ENCODE results near the gene UGT1A5. TPM values are rescaled to one million over a fixed set of nuclear protein-coding genes. Genes with fewer than 3 reads are reported as not detected.

Gene UGT1A5
- total and polyA plus RNA-seq, 10 of the 15 experiments (the other 5 are each of a cell fraction or from before 2014, with no cell fraction given), result not detected

- no peak for TF ChIP-seq ELK1 (IDR thresholded peaks at IDR 0.05; ENCODE audit: low read depth, low read length)
These were observed 4.6 kb upstream of the UGT1A5 start (continued) for GRCh38 chr2:233707940-233708644.

DNA sequence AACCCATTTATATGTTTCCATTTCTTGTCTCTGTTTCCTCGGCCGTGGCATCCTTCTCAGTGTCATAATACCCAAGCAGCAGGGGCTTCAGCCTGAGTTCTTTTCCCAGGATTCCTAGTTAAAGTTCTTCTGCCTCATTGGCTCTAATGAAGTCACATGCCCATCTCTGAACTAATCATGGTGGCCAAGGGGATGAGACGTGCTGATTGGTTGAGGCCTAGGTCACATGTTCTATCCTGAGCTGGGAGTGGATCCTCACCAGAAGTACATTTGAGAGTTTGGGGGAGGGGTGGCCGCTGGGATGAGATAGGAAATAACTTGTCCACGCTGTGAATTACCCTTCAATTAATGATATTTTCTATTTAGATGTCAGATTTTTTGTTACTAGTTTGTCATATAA, 3.8 kb upstream of the UGT1A5 start:
- in situ Hi-C loops (cut with MboI), result no loop called here
- Histone ChIP-seq H4K20me1 (ENCODE audit: control insufficient read depth, insufficient read depth) (no peaks in the 10 kb centered on the region), H3K9me3 (replicated peaks; ENCODE audit: control insufficient read depth, insufficient read depth, low read length) (no peaks in the 10 kb centered on the region; the same call in 1 of the 3 replicates), H3K4me3 (no peak overlapping the region), H2AFZ (ENCODE audit: control insufficient read depth, low read depth, low read length) (no peak overlapping the region), H3K79me2 (ENCODE audit: control insufficient read depth, insufficient read depth, low read length) (no peaks in the 10 kb centered on the region), H3K4me2 (ENCODE audit: control insufficient read depth, insufficient read depth) (no peak overlapping the region), H3K4me1 (ENCODE audit: control insufficient read depth, insufficient read depth, low read length) (no peaks in the 10 kb centered on the region), H3K27me3 (replicated peaks in 1 of 2; ENCODE audit: control insufficient read depth in 2 of 2, insufficient read depth in 2 of 2, low read length in 1 of 2) (peaks cover 0 to 4% of the 10 kb centered on the region in 2 experiments; a peak in 1 of 4 replicates), H3K27ac (ENCODE audit: control insufficient read depth, insufficient read depth) (no peak overlapping the region), H3K9ac (ENCODE audit: control insufficient read depth, insufficient read depth, low read length) (no peak overlapping the region), H3K36me3 (ENCODE audit: control insufficient read depth in 2 of 2, insufficient read depth in 2 of 2, low read length in 1 of 2) (no peaks in the 10 kb centered on the region)
- FAIRE-seq (no peak), ATAC-seq (no peak), DNase-seq (ENCODE audit: low read depth, low spot score) (no peak)
- BruUV-seq (replicated peaks), result no TSS peak
- CTCF ChIA-PET, result interaction anchor here (0.7 kb wide), 1 partner anchor 304 kb away, joined by 4 read pairs; no protein-coding TSS in a partner anchor
- RAD21 ChIA-PET (ENCODE audit: unreplicated experiment), result no interaction called here
- POLR2A ChIA-PET, result no interaction called here
- intact Hi-C loops (cut with micrococcal nuclease; ENCODE audit: unreplicated experiment), result no loop called here
- SMC1A ChIA-PET (ENCODE audit: uncharacterized antibody, unreplicated experiment), result no interaction called here
- WGBS (ENCODE audit: insufficient coverage, insufficient replicate concordance, low lambda C conversion rate, missing lambda C conversion rate), result 35% methylated on average over 5 of the region's 5 CpGs
- TF ChIP-seq, protein P1, sequence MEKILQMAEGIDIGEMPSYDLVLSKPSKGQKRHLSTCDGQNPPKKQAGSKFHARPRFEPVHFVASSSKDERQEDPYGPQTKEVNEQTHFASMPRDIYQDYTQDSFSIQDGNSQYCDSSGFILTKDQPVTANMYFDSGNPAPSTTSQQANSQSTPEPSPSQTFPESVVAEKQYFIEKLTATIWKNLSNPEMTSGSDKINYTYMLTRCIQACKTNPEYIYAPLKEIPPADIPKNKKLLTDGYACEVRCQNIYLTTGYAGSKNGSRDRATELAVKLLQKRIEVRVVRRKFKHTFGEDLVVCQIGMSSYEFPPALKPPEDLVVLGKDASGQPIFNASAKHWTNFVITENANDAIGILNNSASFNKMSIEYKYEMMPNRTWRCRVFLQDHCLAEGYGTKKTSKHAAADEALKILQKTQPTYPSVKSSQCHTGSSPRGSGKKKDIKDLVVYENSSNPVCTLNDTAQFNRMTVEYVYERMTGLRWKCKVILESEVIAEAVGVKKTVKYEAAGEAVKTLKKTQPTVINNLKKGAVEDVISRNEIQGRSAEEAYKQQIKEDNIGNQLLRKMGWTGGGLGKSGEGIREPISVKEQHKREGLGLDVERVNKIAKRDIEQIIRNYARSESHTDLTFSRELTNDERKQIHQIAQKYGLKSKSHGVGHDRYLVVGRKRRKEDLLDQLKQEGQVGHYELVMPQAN (conservative IDR thresholded peaks at IDR 0.05), result no peak
- no peak for TF ChIP-seq E2F8 (IDR thresholded peaks at IDR 0.05; ENCODE audit: low read depth, partially characterized antibody)
- TF ChIP-seq BCLAF1 (IDR thresholded peaks at IDR 0.05), result no peak
- TF ChIP-seq POLR2A (IDR thresholded peaks at IDR 0.05; ENCODE audit: low read depth, low read length), result no peak
- TF ChIP-seq SREBF1 (IDR thresholded peaks at IDR 0.05; ENCODE audit: low read length), result no peak
- TF ChIP-seq, protein P2, sequence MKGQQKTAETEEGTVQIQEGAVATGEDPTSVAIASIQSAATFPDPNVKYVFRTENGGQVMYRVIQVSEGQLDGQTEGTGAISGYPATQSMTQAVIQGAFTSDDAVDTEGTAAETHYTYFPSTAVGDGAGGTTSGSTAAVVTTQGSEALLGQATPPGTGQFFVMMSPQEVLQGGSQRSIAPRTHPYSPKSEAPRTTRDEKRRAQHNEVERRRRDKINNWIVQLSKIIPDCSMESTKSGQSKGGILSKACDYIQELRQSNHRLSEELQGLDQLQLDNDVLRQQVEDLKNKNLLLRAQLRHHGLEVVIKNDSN (IDR thresholded peaks at IDR 0.05; ENCODE audit: borderline replicate concordance, extremely low read length, insufficient read depth, low read depth, low read length), result peak; percentile 2
- TF ChIP-seq WRNIP1 (IDR thresholded peaks at IDR 0.05; ENCODE audit: borderline replicate concordance, low read depth, low read length), result no peak
- TF ChIP-seq SIX5 (IDR thresholded peaks at IDR 0.05; ENCODE audit: low read depth, low read length, severe bottlenecking), result no peak

Measured in GM12878 (cell line).